ENCODE measurements around the gene INS. TPM values are rescaled to one million over a fixed set of nuclear protein-coding genes. Genes with fewer than 3 reads are reported as not detected.

The INS gene
- total RNA-seq, 2 donors from 2014 or later: 1,947 to 16,276 TPM

- peaks cover 22% of the 10 kb centered on the region for H3K4me1 ChIP-seq
- TF ChIP-seq, protein P1, sequence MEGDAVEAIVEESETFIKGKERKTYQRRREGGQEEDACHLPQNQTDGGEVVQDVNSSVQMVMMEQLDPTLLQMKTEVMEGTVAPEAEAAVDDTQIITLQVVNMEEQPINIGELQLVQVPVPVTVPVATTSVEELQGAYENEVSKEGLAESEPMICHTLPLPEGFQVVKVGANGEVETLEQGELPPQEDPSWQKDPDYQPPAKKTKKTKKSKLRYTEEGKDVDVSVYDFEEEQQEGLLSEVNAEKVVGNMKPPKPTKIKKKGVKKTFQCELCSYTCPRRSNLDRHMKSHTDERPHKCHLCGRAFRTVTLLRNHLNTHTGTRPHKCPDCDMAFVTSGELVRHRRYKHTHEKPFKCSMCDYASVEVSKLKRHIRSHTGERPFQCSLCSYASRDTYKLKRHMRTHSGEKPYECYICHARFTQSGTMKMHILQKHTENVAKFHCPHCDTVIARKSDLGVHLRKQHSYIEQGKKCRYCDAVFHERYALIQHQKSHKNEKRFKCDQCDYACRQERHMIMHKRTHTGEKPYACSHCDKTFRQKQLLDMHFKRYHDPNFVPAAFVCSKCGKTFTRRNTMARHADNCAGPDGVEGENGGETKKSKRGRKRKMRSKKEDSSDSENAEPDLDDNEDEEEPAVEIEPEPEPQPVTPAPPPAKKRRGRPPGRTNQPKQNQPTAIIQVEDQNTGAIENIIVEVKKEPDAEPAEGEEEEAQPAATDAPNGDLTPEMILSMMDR (IDR thresholded peaks at IDR 0.05): no peak
- TF ChIP-seq POLR2A (IDR thresholded peaks at IDR 0.05): no peak
- WGBS, 2 donors: 72 to 88% methylated on average over 5 to 14 of the region's 14 CpGs
- ATAC-seq (no peak), DNase-seq (peak in 1 of 4 donors; percentile 11)
- H3K4me3 ChIP-seq: no peak overlapping the region
- H3K36me3 ChIP-seq (replicated peaks in 1 of 2; ENCODE audit: insufficient read depth in 1 of 2, low read depth in 2 of 2): no peaks in the 10 kb centered on the region
- peaks cover 0 to 20% of the 10 kb centered on the region in 2 donors for H3K27me3 ChIP-seq
- intact Hi-C loops (cut with DNase I): no loop called here
- no peaks in the 10 kb centered on the region for H3K9me3 ChIP-seq
- H3K27ac ChIP-seq: no peak overlapping the region
Measured at GRCh38 chr11:2135648-2136201, 25.3 kb downstream of the INS start.

- Histone ChIP-seq H3K27ac (no peak overlapping the region), H3K27me3 (peaks cover 0 to 14% of the 10 kb centered on the region in 2 donors), H3K4me3 (no peak overlapping the region), H3K4me1 (peaks cover 16% of the 10 kb centered on the region), H3K36me3 (replicated peaks in 1 of 2; ENCODE audit: insufficient read depth in 1 of 2, low read depth in 2 of 2) (no peaks in the 10 kb centered on the region), H3K9me3 (no peaks in the 10 kb centered on the region)
- intact Hi-C loops (cut with DNase I): no loop called here
- WGBS, 2 donors: 71 to 79% methylated on average over 13 to 26 of the region's 26 CpGs
- no peak for ATAC-seq
- TF ChIP-seq POLR2A (IDR thresholded peaks at IDR 0.05): no peak
- TF ChIP-seq, protein P1 (IDR thresholded peaks at IDR 0.05): no peak
- peak in 1 of 4 donors; percentile 11 for DNase-seq
Measured at GRCh38 chr11:2135018-2135569, 25.9 kb downstream of the INS start.

DNA sequence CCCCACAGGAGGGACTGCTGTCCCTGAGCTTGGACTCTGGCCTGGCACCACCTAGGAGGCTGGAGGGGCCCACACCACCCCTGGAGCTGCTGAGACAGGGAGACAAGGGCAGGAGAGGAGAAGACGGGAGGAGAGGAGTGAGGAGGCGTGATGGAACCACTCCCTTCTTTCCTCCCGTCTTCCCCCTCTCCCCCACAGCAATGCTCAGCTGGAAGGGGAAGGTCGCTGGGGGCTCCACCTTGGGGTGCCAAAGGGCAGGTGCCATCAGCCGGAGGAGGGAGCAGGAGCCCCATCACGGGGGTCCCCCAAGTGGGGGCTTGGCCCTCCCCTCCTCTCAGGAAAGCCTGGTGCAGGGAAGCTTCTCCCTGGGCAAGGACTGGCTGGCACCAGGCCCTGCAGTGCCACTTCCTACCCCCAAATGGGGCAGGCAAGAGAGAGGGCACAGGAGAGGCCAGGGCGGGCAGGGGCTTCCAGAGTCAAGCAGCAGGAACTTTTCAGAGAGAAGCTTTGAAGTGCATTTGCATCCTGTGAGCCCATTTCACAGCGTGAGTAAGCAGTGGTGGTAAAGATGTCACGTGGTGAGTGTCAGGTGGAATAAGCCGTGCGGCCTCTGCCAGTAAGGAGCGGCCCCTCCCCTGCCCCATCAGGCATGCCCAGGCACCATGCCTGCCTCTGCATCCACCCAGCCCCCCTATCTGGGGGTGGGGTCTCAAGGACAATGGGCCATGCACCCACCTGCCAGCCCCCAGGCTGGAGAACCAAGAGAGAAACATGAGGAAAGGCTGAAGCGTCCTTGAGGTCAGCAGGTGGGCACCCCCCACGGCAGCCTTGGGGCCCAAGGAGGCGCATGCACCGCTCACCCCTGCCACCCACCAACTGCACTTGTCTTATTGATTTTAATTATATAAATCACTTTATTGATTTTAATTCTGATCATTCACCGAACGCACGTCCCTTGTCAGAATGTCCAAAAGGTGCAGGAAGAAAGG lies 26.7 kb downstream of the INS start:
- Histone ChIP-seq H3K27ac (no peak overlapping the region), H3K4me1 (peaks cover 11% of the 10 kb centered on the region), H3K4me3 (no peak overlapping the region), H3K36me3 (replicated peaks in 1 of 2; ENCODE audit: insufficient read depth in 1 of 2, low read depth in 2 of 2) (no peaks in the 10 kb centered on the region), H3K9me3 (no peaks in the 10 kb centered on the region), H3K27me3 (peaks cover 0 to 8% of the 10 kb centered on the region in 2 donors)
- DNase-seq (no peak), ATAC-seq (no peak)
- WGBS, 2 donors: 56 to 67% methylated on average over 16 to 19 of the region's 19 CpGs
- TF ChIP-seq, protein P1 (IDR thresholded peaks at IDR 0.05): no peak
- no peak for TF ChIP-seq POLR2A (IDR thresholded peaks at IDR 0.05)
- intact Hi-C loops (cut with DNase I): no loop called here

- DNase-seq: peak in 1 of 4 donors; percentile 11
- TF ChIP-seq POLR2A (IDR thresholded peaks at IDR 0.05): no peak
- TF ChIP-seq, protein P1 (IDR thresholded peaks at IDR 0.05): no peak
- H3K4me1 ChIP-seq: peaks cover 11% of the 10 kb centered on the region
- 43 to 66% methylated on average over 14 to 33 of the region's 33 CpGs for WGBS, 2 donors
- no peaks in the 10 kb centered on the region for H3K36me3 ChIP-seq (replicated peaks in 1 of 2; ENCODE audit: insufficient read depth in 1 of 2, low read depth in 2 of 2)
- peaks cover 0 to 8% of the 10 kb centered on the region in 2 donors for H3K27me3 ChIP-seq
- no peaks in the 10 kb centered on the region for H3K9me3 ChIP-seq
- intact Hi-C loops (cut with DNase I): no loop called here
- no peak overlapping the region for H3K4me3 ChIP-seq
- ATAC-seq: no peak
- no peak overlapping the region for H3K27ac ChIP-seq
Measured at GRCh38 chr11:2133241-2134021, 27.6 kb downstream of the INS start.

Measured in body of pancreas (tissue), 4 donors.